SKM-1 (cell line): ENCODE data around the gene ATF6.

ENCODE experiments used
- DNase-seq: peaks from one replicate; lab custom pipeline; 2025; ENCODE audit not compliant: unreplicated experiment; lab: John Stamatoyannopoulos, UW

ATF6 gene

DNA sequence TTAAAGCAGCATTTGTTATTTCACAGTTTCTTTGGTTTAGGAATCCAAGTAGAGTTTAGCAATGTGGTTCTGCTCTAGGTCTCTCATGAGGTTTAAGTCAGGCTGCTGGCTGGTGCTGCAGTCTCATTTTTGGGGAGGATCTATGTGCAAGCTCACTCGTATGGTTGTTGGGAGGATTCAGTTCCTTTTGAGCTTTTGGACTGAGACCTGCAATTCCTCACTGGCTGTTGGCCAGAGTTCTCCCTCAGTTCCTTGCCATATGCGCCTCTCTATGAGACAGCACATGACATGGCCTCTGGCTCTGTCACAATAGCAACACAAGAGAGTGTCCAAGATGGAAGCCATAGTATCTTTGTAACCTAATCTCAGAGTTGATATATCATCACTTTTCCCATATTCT is 166.5 kb downstream of the ATF6 start:
- no peak for DNase-seq

GRCh38 chr1:161933592-161934588 is 167.8 kb downstream of the ATF6 start:
- no peak for DNase-seq

- no peak for DNase-seq
These were observed 169.1 kb downstream of the ATF6 start for GRCh38 chr1:161935264-161935663.

- DNase-seq, result no peak
These were observed 170.7 kb downstream of the ATF6 start for GRCh38 chr1:161936786-161937185.

DNA sequence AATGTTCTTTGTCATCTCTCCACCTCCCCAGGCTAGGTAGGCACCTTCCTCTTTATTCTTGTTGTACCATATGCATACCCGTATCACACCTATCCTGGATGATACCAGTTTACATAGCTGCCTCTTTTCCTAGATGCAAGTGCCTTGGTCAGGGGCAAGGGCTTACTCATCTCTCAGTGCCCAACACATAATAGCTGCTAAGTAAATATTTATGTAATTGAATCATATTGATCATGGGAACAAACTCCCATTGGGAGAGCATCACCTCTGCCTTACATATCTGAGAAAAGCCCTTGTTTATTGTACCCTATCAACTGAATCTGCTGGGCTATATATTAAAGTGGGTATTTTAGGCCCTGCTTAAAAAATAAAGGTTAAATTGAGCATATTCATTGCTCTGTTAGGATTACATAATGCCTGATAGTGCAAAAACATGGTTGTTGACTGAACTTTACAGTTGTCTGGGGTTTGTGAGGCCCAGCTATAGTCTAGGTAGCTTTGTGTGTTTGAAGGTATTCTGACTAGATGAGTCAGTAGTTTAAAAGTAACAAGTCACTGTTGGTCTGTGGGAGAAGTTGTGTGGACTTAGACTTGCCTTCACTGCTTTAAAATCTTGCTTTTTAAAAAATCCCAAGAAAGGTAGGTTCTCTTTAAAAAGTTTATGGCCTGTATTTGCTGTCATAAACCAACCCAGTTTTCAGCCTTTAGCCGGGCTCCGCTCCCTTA is 174.9 kb downstream of the ATF6 start:
- no peak for DNase-seq

- DNase-seq, result no peak
These were observed 175.8 kb downstream of the ATF6 start for GRCh38 chr1:161941726-161942436.

DNA sequence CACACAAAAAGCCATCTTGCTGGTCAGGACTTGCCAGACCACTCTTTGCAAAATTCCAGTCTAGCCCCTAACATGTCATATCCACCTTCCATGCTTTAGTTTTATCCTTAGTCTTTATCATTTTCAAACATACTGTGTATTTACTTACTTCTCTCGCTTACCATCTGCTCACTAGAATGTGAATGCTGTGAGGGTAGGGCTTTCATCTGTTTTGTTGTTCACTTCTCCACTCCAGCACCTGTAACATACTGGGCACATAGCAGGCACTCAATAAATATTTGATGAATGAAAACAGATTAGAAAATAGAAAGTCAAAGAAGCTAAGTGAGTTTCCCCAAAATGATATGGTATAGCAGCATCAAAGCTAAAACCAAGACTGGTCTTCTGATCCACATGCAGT is 177.6 kb downstream of the ATF6 start:
- DNase-seq, result no peak

DNA sequence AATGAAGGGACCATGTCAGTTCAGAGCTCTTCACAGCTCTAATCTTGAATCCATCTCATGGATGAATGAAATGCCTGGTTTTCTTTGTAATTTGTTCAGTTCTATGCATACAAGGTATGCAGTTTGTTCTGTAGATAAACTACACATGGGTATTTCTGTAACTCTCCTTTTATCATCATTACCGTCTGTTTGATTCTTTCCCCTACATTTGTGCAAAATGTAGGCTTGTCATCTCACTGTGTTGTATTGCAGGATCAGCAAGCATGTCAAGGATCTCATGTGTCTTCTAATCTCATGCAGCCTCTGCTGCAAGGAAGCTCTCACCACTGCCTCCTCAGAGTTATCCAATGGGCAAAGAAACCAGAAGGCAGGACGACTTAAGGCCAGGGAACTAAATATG is 178.3 kb downstream of the ATF6 start:
- no peak for DNase-seq

DNA sequence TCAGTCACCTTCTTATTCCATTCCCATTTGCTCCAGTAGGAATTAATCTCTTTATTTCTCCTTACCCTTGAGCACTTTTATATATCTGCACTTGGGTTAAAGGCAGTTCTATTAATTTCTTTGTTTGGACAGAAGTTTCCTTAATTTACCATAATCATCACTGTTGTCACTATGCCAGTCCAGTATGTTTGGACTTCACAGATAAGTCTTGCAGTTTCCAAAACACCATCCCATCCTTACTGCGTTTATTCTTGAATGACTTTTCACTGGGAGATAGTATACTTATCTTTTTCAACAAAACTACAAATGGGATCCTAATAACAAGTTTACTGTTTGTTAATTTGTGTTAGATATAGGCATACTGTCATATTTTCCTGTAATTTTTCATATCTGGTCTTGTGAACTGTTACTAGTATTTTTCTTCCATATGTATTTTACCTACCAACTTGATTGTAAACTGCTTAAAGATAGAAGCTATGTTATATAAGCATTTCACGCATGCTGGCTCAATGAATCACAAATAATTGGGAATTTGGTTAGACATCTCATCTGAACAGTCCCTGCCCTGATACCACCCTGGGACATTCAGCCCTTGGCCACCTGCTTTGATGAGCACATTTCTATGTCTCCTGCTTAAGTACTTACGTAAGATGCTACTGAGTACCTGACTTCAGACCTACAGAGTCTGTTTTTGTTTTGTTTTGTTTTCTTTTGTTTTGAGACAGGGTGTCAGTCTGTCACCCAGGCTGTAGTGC is 179.4 kb downstream of the ATF6 start:
- no peak for DNase-seq

- DNase-seq, result no peak
These were observed 180.2 kb downstream of the ATF6 start for GRCh38 chr1:161946071-161946987.

- no peak for DNase-seq
These were observed 182.3 kb downstream of the ATF6 start for GRCh38 chr1:161948435-161948834.

DNA sequence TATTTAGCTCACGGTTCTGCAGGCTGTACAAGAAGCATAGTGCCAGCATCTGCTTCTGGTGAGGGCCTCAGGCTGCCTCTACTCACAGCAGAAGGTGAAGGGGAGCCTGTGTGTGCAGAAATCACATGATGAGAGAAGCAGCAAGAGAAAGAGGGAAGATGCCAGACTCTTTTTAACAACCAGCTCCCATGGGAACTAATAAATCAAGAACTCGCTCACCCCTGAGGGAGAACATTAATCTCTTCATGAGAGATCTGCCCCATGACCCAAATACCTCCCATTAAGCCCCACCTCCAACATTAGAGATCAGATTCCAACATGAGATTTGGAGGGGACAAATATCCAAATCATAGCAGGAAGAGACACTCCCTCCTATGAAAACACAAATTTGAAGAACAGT is 183.4 kb downstream of the ATF6 start:
- no peak for DNase-seq

- DNase-seq, result no peak
These were observed 184.3 kb downstream of the ATF6 start for GRCh38 chr1:161950377-161950776.

DNA sequence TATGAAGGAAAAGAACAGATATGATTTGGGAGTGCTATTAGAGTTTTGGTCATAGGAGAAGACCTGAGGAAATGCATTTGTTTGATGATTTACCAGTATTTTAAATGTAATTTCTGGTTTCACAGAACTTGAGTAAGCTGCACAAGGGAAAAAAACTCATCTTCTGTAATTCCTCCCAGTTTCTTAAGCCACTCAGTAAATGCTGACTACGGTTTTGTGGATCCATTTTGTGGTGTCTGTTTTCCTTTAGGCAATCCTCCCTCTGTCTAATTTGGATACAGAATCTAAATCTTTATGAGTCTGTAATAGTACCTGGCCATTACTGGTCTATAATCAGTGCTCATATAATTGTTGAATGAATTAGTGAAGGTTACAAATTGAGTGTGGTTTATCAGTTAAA is 185.5 kb downstream of the ATF6 start:
- no peak for DNase-seq

DNA sequence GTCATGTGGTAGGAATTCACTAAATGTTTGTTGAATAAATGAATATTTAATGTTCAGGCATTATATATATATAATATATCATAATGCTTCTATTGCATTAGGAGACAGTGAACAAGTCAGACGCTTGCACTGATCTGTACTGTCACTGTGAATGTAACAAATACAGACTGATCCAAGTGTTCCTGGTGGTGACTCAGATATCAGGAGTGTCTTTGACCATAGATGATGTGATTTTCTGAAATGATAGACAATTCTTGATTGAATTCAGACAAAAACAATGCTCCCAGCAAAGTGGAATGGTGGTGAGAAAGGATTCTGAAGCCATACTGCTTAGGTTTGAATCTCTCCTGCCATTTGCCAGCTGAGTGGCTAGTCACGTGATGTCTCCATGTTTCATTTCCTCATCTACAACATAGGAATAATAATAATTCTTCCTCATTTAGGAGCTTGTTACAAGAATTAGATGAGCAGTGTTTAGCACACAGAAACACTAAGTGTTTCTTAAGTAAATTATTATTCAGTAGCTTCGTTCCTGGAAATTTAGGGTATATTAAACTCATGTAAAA is 186.6 kb downstream of the ATF6 start:
- no peak for DNase-seq

DNA sequence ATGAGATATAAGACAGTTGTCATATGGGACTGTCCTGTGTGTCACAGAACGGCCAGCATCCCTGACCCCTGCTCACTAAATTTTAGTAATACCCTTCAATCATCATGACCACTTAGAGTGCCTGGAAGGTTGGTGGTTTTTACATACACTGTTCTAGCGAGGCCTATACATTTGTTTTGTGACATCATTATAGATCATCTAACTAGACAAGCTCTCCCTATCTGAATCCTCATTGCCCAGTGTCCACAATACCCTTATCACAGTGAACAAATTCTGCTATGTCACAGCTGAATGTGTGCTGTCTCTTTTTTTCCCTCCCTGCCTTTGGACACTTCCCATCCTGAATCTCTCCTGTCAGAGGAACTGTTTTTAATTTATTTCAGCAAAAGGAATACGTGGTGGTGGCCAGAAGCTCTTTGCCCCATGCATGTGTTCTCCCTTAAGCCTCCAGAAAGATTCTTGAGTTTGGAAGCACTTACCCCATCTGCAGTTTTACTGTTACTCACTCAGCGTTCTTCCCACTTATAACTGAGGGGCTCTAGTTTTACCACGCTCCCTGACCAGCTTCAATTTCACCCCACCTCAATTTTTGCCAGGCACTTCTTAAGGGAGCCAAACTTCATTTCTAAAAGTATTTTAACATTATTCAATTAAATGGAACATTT is 187.3 kb downstream of the ATF6 start:
- DNase-seq, result no peak

- DNase-seq, result peak; percentile 47
These were observed 187.9 kb downstream of the ATF6 start for GRCh38 chr1:161954050-161954449.

DNA sequence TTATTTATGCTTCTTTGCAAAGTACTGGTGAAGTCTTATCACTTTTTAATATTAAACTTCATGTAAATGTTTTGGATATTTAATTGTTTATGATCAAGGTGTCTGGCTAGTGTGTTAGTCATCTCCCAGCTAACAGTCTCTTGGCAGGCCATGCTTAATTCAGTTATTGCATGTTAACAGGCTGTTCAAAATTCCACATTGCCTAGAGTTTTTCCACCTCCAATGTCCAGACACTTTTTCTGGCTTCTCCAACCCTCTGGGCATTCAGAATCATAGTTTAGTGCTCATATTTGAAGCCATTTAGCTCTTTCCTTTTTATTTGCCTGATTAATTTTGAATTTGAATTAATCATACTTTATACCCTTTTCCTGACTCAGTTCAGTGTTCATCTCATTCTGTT is 188.3 kb downstream of the ATF6 start:
- no peak for DNase-seq

- DNase-seq, result no peak
These were observed 189.5 kb downstream of the ATF6 start for GRCh38 chr1:161955606-161956005.
